Trophoblast cell (in vitro differentiated cells and primary cell): ENCODE results near the gene OPA3.

Experiments
- DNase-seq, 2 donors: peaks; one replicate each; pipeline ENCODE4 v3.0.0-alpha.2; 2016
- H2AFZ ChIP-seq: 2 replicates; pipeline ENCODE4 v1.6.1; 2013; ENCODE audit warnings: low read length, moderate library complexity, mild to moderate bottlenecking; ENCODE audit not compliant: insufficient read depth, poor library complexity
- H2AK5ac ChIP-seq: 2 replicates; pipeline ENCODE4 v1.6.1; 2013; ENCODE audit warnings: mild to moderate bottlenecking, low read length
- H2BK120ac ChIP-seq: 2 replicates; pipeline ENCODE4 v1.6.1; 2013; ENCODE audit warnings: low read length, mild to moderate bottlenecking, moderate library complexity; ENCODE audit not compliant: insufficient read depth, poor library complexity
- H2BK12ac ChIP-seq: 2 replicates; pipeline ENCODE4 v1.6.1; 2013; ENCODE audit warnings: mild to moderate bottlenecking, low read length, moderate library complexity
- H2BK5ac ChIP-seq: 2 replicates; pipeline ENCODE4 v1.6.1; 2013; ENCODE audit warnings: low read length, low read depth, moderate library complexity, mild to moderate bottlenecking; ENCODE audit not compliant: poor library complexity
- H3K14ac ChIP-seq: 2 replicates; pipeline ENCODE4 v1.6.1; 2013; ENCODE audit warnings: mild to moderate bottlenecking, low read length
- H3K18ac ChIP-seq: 2 replicates; pipeline ENCODE4 v1.6.1; 2013; ENCODE audit warnings: mild to moderate bottlenecking, low read length
- H3K23ac ChIP-seq: 2 replicates; pipeline ENCODE4 v1.6.1; 2013; ENCODE audit warnings: low read length
- H3K27ac ChIP-seq: 2 replicates; pipeline ENCODE4 v1.5.1; 2013; ENCODE audit warnings: low read depth, mild to moderate bottlenecking, inconsistent platforms, low read length, moderate library complexity
- H3K27me3 ChIP-seq: 2 replicates; pipeline ENCODE4 v1.6.1; 2013; ENCODE audit warnings: inconsistent platforms, mild to moderate bottlenecking, low read length, moderate library complexity; ENCODE audit not compliant: insufficient read depth
- H3K36me3 ChIP-seq, 2 experiments: 1 replicate in 1 of 2; 2 replicates in 1 of 2; pipeline ENCODE4 v1.6.1; 2013; ENCODE audit warnings: low read length in 2 of 2, mild to moderate bottlenecking in 2 of 2, moderate library complexity in 1 of 2; ENCODE audit not compliant: insufficient read depth in 2 of 2, control insufficient read depth in 1 of 2
- H3K4ac ChIP-seq: 2 replicates; pipeline ENCODE4 v1.6.1; 2013; ENCODE audit warnings: low read depth, mild to moderate bottlenecking, low read length, moderate library complexity
- H3K4me1 ChIP-seq, 2 experiments: 1 replicate in 1 of 2; 2 replicates in 1 of 2; pipeline ENCODE4 v1.6.1; 2013; ENCODE audit warnings: low read length in 2 of 2, mild to moderate bottlenecking in 2 of 2, moderate library complexity in 1 of 2; ENCODE audit not compliant: insufficient read depth in 2 of 2, control insufficient read depth in 1 of 2
- H3K4me2 ChIP-seq: 2 replicates; pipeline ENCODE4 v1.6.1; 2013; ENCODE audit warnings: inconsistent platforms, mild to moderate bottlenecking, low read length, moderate library complexity
- H3K4me3 ChIP-seq: 2 replicates; pipeline ENCODE4 v1.5.1; 2013; ENCODE audit warnings: mild to moderate bottlenecking, low read depth, low read length, inconsistent platforms
- H3K79me1 ChIP-seq: one replicate; pipeline ENCODE4 v1.6.1; 2013; ENCODE audit warnings: low read length
- H3K79me2 ChIP-seq: 2 replicates; pipeline ENCODE4 v1.6.1; 2013; ENCODE audit warnings: low read length, mild to moderate bottlenecking; ENCODE audit not compliant: control insufficient read depth, insufficient read depth, poor library complexity
- H3K9ac ChIP-seq: 2 replicates; pipeline ENCODE4 v1.6.1; 2013; ENCODE audit warnings: mild to moderate bottlenecking, low read length
- H3K9me3 ChIP-seq: 2 replicates; pipeline ENCODE4 v1.6.1; 2013; ENCODE audit warnings: low read depth, mild to moderate bottlenecking, control low read depth, inconsistent platforms, low read length; ENCODE audit not compliant: insufficient read depth
- H4K12ac ChIP-seq: 2 replicates; pipeline ENCODE4 v1.6.1; 2013; ENCODE audit warnings: low read depth, mild to moderate bottlenecking, low read length, moderate library complexity
- H4K8ac ChIP-seq: 2 replicates; pipeline ENCODE4 v1.6.1; 2013; ENCODE audit warnings: low read depth, mild to moderate bottlenecking, low read length, moderate library complexity
- H4K91ac ChIP-seq: one replicate; pipeline ENCODE4 v1.6.1; 2013; ENCODE audit warnings: low read depth, mild to moderate bottlenecking, low read length, moderate library complexity
- WGBS: extraction: QIAGEN DNeasy Blood & Tissue Kit; methylation state at CpG from one replicate; pipeline ENCODE4 v1.1.7; 2013; ENCODE audit warnings: missing lambda C conversion rate; ENCODE audit not compliant: insufficient read length, insufficient coverage; ENCODE audit errors: extremely low coverage; 5-methylcytosine and 5-hydroxymethylcytosine counted together

The OPA3 gene

GRCh38 chr19:45554481-45554880, 30.1 kb downstream of the OPA3 start:
- H3K23ac ChIP-seq, result no peak overlapping the region
- no peak overlapping the region for H3K4me2 ChIP-seq
- no peak overlapping the region for H3K18ac ChIP-seq
- no CpG with 5 or more reads among the region's 1 CpG for WGBS
- no peak overlapping the region for H2AFZ ChIP-seq
- no peak overlapping the region for H2BK12ac ChIP-seq
- H4K91ac ChIP-seq, result no peak overlapping the region
- no peaks in the 10 kb centered on the region for H3K27me3 ChIP-seq
- H3K79me1 ChIP-seq, result no peaks in the 10 kb centered on the region
- H3K4ac ChIP-seq, result no peak overlapping the region
- no peaks in the 10 kb centered on the region for H3K79me2 ChIP-seq
- H4K8ac ChIP-seq, result no peak overlapping the region
- no peak overlapping the region for H2AK5ac ChIP-seq
- H3K27ac ChIP-seq, result no peak overlapping the region
- no peak overlapping the region for H3K14ac ChIP-seq
- H3K9ac ChIP-seq, result no peak overlapping the region
- H3K4me3 ChIP-seq, result no peak overlapping the region
- H2BK120ac ChIP-seq, result no peak overlapping the region
- no peaks in the 10 kb centered on the region for H3K4me1 ChIP-seq
- no peaks in the 10 kb centered on the region for H3K9me3 ChIP-seq
- H2BK5ac ChIP-seq, result no peak overlapping the region
- no peak for DNase-seq
- H4K12ac ChIP-seq, result no peak overlapping the region
- H3K36me3 ChIP-seq, result peaks cover 2 to 7% of the 10 kb centered on the region in 2 experiments

DNA sequence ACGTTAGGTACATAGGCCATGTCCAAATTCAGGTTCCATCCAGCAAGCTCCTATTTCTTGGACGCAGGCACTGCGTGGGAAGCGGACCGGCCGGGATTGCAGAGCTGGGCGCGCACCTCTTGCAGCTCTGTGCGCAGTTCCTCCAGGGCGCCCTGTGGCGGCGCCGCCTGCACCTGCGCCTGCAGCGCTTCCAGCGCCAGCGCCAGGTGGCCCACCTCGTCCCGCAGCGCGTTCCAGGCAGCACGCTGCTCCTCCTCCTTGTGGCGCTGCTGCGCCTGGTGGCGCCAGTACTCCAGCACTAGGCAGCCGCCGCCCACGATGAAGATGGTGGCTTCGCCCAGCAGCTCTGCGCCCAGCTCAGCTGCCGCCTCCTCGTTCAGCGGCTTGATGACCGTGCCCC, 31.1 kb downstream of the OPA3 start:
- no peak overlapping the region for H2BK5ac ChIP-seq
- H2BK12ac ChIP-seq, result no peak overlapping the region
- no peak overlapping the region for H3K23ac ChIP-seq
- no peaks in the 10 kb centered on the region for H3K4me1 ChIP-seq
- no peak overlapping the region for H2AFZ ChIP-seq
- H3K4ac ChIP-seq, result no peak overlapping the region
- no peaks in the 10 kb centered on the region for H3K27me3 ChIP-seq
- WGBS, result no CpG with 5 or more reads among the region's 34 CpGs
- no peak overlapping the region for H3K27ac ChIP-seq
- no peak overlapping the region for H2AK5ac ChIP-seq
- H3K9me3 ChIP-seq, result no peaks in the 10 kb centered on the region
- H3K9ac ChIP-seq, result no peak overlapping the region
- no peak overlapping the region for H4K8ac ChIP-seq
- no peak overlapping the region for H4K12ac ChIP-seq
- no peak overlapping the region for H3K4me3 ChIP-seq
- H3K79me2 ChIP-seq, result no peaks in the 10 kb centered on the region
- no peak overlapping the region for H4K91ac ChIP-seq
- no peak overlapping the region for H2BK120ac ChIP-seq
- no peak overlapping the region for H3K4me2 ChIP-seq
- no peak overlapping the region for H3K14ac ChIP-seq
- peak; percentile 48 to 69 for DNase-seq
- H3K79me1 ChIP-seq, result no peaks in the 10 kb centered on the region
- H3K18ac ChIP-seq, result no peak overlapping the region
- H3K36me3 ChIP-seq, result peaks cover 2 to 7% of the 10 kb centered on the region in 2 experiments

GRCh38 chr19:45547965-45548609, 36.5 kb downstream of the OPA3 start:
- Histone ChIP-seq H3K18ac (no peak overlapping the region), H4K12ac (no peak overlapping the region), H2AK5ac (no peak overlapping the region), H3K9me3 (no peaks in the 10 kb centered on the region), H4K91ac (no peak overlapping the region), H3K4me3 (no peak overlapping the region), H2BK120ac (no peak overlapping the region), H3K4me1 (no peaks in the 10 kb centered on the region), H2BK12ac (no peak overlapping the region), H3K4me2 (no peak overlapping the region), H2BK5ac (no peak overlapping the region), H3K79me1 (no peaks in the 10 kb centered on the region), H3K14ac (no peak overlapping the region), H3K9ac (no peak overlapping the region), H4K8ac (no peak overlapping the region), H3K27ac (no peak overlapping the region), H3K27me3 (no peaks in the 10 kb centered on the region), H3K23ac (no peak overlapping the region), H3K36me3 (peaks cover 0 to 3% of the 10 kb centered on the region in 2 experiments), H3K79me2 (no peaks in the 10 kb centered on the region), H2AFZ (no peak overlapping the region), H3K4ac (no peak overlapping the region)
- peak in 1 of 2 donors; percentile 41 for DNase-seq
- no CpG with 5 or more reads among the region's 9 CpGs for WGBS

DNA sequence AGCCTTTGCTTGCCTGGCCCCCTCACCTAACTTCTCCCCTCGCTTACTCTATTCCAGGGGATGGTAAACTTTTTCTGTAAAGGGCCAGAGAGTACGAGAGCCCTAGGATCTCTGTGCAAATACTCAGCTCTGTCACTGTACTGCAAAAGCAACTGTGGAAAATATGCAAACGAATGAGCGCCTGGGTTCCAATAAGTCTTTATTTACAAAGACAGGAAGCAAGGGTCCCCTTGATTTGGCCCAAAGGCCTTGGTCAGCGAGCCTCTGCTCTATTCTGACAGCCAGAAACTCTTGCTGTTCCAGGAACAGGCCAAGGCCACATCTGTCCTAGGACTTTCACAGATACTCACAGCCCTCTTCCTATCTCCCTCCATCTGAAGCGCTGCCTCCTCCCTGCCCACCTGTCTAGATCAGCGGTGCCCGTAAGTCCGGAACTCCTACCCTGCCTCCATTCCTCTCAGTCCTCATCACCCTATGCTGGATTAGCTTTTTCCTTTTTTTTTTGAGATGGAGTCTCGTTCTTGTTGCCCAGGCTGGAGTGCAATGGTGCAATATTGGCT, 37.3 kb downstream of the OPA3 start:
- Histone ChIP-seq H2BK120ac (no peak overlapping the region), H3K9ac (no peak overlapping the region), H3K79me2 (no peaks in the 10 kb centered on the region), H2AFZ (no peak overlapping the region), H4K91ac (no peak overlapping the region), H4K8ac (no peak overlapping the region), H4K12ac (no peak overlapping the region), H3K36me3 (no peaks in the 10 kb centered on the region), H3K4me3 (no peak overlapping the region), H3K9me3 (no peaks in the 10 kb centered on the region), H3K79me1 (no peaks in the 10 kb centered on the region), H3K18ac (no peak overlapping the region), H3K23ac (no peak overlapping the region), H2BK5ac (no peak overlapping the region), H3K4me2 (no peak overlapping the region), H3K4me1 (no peaks in the 10 kb centered on the region), H2AK5ac (no peak overlapping the region), H3K27me3 (no peaks in the 10 kb centered on the region), H3K14ac (no peak overlapping the region), H2BK12ac (no peak overlapping the region), H3K4ac (no peak overlapping the region), H3K27ac (no peak overlapping the region)
- no CpG with 5 or more reads among the region's 10 CpGs for WGBS
- no peak for DNase-seq
